ENCODE data around the gene EIF3F. TPM values are rescaled to one million over a fixed set of nuclear protein-coding genes. Genes with fewer than 3 reads are reported as not detected.

Gene EIF3F, protein sequence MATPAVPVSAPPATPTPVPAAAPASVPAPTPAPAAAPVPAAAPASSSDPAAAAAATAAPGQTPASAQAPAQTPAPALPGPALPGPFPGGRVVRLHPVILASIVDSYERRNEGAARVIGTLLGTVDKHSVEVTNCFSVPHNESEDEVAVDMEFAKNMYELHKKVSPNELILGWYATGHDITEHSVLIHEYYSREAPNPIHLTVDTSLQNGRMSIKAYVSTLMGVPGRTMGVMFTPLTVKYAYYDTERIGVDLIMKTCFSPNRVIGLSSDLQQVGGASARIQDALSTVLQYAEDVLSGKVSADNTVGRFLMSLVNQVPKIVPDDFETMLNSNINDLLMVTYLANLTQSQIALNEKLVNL
- 364 and 592 TPM in 2 replicates for total RNA-seq

DNA sequence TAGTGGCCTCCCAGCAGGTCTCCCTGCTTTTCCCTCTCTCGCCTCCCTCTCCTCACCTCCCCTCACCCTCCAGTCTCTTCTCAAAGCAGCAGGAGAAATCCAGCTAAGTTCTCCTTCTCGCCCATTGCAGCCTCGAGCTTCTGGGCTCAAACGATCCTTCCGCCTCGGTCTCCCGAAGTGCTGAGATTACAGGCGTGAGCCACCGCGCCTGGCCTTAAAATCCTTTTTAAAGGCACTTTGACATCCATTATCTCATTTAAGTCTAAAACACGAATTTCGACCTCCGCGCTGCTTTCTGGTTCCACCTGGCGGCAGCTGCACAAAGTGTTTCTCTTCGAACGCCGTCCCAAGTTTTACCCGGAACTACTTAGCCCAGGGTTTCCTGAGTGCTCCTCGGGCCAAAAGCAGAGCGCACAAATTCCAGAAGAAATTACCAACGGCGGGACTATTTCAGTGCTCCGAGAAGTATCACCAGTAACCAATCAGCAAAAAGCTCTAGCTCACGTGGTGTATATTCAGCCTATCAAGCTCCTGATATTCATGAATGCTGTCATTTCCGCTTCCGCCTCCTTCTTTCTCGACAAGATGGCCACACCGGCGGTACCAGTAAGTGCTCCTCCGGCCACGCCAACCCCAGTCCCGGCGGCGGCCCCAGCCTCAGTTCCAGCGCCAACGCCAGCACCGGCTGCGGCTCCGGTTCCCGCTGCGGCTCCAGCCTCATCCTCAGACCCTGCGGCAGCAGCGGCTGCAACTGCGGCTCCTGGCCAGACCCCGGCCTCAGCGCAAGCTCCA lies at the start of gene EIF3F:
Gene EIF3F, plus strand, starts transcription at position 570 of the 792 bp plus-strand sequence. Its CDS starts 16 bp downstream, at position 586.

DNA sequence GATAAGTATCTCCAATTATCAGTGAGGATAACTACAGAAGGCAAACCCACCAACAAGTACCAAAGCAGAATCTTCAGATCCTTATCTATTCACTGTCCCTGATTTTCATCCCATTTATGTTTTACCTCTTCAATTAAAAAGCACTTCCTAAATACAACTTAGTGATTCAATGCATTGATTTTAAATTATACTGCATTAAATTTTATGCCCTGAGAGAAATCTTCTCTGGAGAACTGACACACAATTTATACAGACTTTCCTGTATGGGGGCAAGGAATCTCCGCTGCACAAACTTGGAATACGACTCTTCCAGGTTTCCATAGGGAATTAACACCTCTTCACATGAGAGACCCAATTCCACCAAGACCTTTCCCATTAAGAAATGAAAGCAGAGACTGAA lies 45.5 kb upstream of the EIF3F start, which contains the start of gene OR10A3:
Gene OR10A3, minus strand, starts transcription at position 101 of the 400 bp plus-strand sequence. CDS start 2,188 bp downstream, outside the sequence.

DNA sequence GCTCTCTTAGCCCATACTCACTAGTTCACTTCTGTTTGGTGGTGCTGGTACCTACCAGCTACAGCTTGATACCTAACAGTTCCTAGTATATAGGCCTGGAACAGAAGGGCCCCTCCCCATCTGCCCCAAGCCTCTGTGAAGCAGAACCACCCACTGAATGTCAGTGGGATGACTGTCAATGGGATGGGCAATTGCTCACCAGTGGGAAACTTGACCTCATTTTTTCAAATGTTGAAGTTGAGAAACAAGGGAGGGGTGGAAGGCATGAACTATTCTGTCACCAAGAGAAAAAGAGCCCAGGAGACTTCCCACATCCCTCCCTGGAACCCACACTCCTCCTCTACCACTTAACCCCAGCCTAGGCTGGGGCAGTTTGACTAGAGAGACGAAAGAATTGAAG lies 21.8 kb upstream of the EIF3F start, which contains the start of gene NLRP10:
Gene NLRP10, minus strand, starts transcription at position 62 of the 400 bp plus-strand sequence. CDS start 1,952 bp downstream, outside the sequence.

Small RNAs within 50 kb of the gene (small RNA-seq; reads per million reads assigned to genes)
- gene COX6CP5 = not detected

Other genes with a start within 250 kb of the EIF3F start
- gene OR5P2, start 190.4 kb upstream of the EIF3F start, total RNA-seq = 0.79 and 4.4 TPM in 2 replicates
- gene OR5P3, start 156.5 kb upstream of the EIF3F start, total RNA-seq = 2.0 and 4.6 TPM in 2 replicates
- gene OR10A6, start 56.1 kb upstream of the EIF3F start, total RNA-seq = 0.43 TPM in 1 of 2 replicates, not detected in the other
- 0.43 TPM in 1 of 2 replicates, not detected in the other for gene OR10A3, start 45.6 kb upstream of the EIF3F start, total RNA-seq
- 4.7 and 47.7 TPM in 2 replicates for gene NLRP10, start 21.9 kb upstream of the EIF3F start, total RNA-seq
- 5.5 and 6.0 TPM in 2 replicates for gene TUB, start 93.9 kb downstream of the EIF3F start, total RNA-seq
- gene RIC3, start 181.7 kb downstream of the EIF3F start, total RNA-seq = 0.39 TPM in 1 of 2 replicates, not detected in the other

All from placental epithelial cell (primary cell).